ENCODE data around the gene ABCC12. TPM values are rescaled to one million over a fixed set of nuclear protein-coding genes. Genes with fewer than 3 reads are reported as not detected.

The ABCC12 gene
- not detected for total RNA-seq

DNA sequence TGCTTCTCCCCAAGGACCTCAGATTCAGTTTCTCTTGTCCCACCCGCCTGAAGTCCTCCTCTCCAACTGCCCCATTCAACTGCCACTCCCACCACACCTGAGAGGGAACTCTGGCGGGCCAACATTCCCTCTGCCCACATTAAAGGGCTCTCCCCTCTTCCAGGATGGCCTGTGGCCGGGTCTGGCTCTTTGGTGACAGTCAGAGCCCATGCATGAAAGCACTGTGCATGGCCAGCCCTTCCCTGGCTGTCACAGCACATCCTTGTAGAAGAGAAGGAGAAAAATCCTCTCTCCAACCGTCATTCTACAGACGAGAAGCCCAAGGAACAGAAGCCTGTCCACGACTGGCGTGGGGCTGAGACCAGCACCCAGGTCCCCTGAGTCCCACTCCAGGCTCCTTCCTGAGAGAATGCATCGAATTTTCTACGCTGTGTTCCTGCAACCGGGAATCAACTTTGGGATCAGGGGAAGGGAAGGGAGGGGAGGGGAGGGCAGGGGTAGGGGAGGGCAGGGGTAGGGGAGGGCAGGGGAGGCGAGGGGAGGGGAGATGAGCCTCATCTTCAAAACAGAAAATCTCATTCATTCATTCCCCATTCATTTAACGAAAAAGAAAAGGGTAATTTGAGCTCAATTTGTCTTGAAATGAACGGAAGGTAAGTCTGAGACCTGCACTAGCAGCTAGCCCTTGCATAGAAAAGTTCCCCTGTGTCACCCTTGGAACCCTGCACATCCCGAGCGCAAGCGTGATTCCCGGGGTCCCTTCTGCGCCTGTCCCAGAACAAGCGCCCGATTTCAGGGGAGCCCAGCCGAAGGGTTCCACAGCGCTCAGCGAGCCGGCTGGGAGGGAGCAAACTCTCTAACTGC lies at the start of gene ABCC12:
TSS of gene ABCC12 (minus strand) at position 68 of the 864 bp plus-strand sequence. CDS start 9,569 bp downstream, outside the sequence.

Other genes starting within 250 kb of the ABCC12 start
- 10 to 100 TPM; 56.6 to 57.4 TPM for gene LONP2, start 88.3 kb upstream of the ABCC12 start, total RNA-seq
- gene ABCC11, start 91.5 kb upstream of the ABCC12 start, total RNA-seq = not detected
- 10 to 100 TPM; 12.9 to 13.7 TPM for gene SIAH1, start 229.4 kb upstream of the ABCC12 start, total RNA-seq